Measurements from ENCODE around the gene TNFRSF8.
"Not testable (repeated sequence)": the region's sequence is repeated elsewhere in the genome, so short reads cannot be mapped to it uniquely, and the experiment has no call there.

The TNFRSF8 gene

DNA sequence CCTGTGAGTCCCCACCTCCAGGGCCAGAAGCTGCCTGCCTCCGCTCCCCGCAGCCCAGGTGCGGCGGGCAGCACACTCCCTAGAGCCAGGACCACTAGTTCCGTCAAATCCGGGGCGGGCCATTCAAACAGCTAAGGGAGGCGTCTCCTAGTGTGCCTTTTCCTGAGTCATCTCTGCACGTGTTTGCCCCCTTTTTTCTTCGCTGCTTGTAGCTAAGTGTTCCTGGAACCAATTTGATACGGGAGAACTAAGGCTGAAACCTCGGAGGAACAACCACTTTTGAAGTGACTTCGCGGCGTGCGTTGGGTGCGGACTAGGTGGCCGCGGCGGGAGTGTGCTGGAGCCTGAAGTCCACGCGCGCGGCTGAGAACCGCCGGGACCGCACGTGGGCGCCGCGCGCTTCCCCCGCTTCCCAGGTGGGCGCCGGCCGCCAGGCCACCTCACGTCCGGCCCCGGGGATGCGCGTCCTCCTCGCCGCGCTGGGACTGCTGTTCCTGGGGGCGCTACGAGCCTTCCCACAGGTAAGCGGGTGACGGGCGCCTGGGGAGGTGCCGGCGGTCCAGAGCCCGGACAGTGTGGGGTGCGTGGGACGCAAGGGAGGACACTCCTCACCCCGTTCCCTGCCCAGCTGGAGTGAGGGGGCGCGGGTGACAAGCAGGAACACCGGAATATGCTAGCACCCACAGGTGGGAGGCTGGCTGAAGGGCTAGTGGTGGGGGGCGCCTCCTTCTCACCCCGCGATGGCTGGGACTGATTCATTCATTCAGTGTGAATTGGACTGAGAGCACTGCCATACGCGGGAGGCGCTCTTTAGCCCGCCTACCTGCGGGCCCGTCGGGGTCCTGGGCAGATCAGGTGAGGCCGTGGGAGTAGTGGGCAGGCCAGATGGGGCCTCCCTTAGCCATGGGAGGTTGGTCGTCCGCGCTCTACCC lies at the start of gene TNFRSF8:
TSS of gene TNFRSF8 (plus strand) at position 163 of the 932 bp plus-strand sequence. CDS start at position 459, 296 bp downstream.
- peak in 1 of 2 experiments; percentile 28 for DNase-seq

GRCh38 chr1:12014141-12014991 lies 48.7 kb upstream of the TNFRSF8 start:
- DNase-seq: no peak

GRCh38 chr1:12015001-12015491 lies 48.1 kb upstream of the TNFRSF8 start:
- no peak for DNase-seq

- DNase-seq: no peak
Observed at GRCh38 chr1:12015499-12015898, 47.6 kb upstream of the TNFRSF8 start.

GRCh38 chr1:12016182-12016581 lies 46.9 kb upstream of the TNFRSF8 start:
- no peak for DNase-seq

DNA sequence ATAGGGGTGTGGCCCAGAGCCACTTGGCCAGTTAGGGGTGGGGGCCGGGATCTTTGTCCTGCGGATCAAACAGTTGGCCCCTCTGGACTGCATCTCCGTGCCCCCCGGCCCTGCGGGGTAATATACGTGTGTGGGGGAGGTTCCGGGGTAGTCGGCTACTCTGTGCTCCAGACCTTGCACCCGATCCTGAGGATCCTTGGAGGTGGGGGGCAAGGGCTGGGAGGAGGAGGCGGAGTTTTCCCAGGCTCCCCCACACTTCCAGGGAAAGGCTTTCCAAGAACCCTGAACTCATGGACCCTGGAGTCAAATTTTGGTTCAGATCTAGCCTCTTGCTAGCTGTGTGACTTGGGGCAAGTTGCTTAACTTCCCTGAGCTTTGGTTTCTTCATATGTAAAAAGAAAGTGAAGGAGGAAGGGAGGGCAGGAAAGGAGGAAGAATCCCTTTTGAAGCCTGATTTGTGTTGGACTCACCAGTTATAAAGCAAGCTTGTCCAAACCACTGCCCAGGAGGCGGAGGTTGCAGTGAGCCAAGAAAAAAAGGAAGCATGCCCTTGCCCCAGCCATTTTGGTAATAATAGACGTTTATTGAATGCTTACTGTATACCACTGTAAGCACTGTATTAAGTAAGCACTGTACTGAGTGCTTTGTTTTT lies 43.1 kb upstream of the TNFRSF8 start:
- DNase-seq: no peak

GRCh38 chr1:12021616-12022015 lies 41.5 kb upstream of the TNFRSF8 start:
- DNase-seq: no peak

DNA sequence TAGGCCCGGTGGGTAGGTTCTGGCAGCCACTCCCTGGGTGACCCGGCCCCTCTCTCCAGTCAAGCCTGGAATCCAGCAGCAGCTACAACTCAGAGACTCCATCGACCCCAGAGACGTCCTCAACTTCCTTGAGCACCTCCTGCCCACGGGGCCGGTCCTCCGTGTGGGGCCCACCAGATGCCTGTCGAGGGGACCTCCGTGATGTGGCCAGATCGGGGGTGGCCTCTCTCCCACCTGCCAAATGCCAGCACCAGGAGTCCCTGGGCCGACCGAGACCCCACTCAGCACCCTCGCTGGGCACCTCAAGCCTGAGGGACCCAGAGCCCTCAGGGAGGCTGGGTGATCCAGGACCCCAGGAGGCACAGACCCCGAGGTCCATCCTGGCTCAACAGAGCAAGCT lies 41.1 kb upstream of the TNFRSF8 start:
- no peak for DNase-seq

GRCh38 chr1:12026586-12026985 lies 36.5 kb upstream of the TNFRSF8 start:
- DNase-seq: no peak

- no peak for DNase-seq
Observed at GRCh38 chr1:12028248-12028647, 34.9 kb upstream of the TNFRSF8 start.

GRCh38 chr1:12028957-12029511 lies 34.1 kb upstream of the TNFRSF8 start:
- DNase-seq: no peak

- DNase-seq: no peak
Observed at GRCh38 chr1:12029720-12030339, 33.3 kb upstream of the TNFRSF8 start.

DNA sequence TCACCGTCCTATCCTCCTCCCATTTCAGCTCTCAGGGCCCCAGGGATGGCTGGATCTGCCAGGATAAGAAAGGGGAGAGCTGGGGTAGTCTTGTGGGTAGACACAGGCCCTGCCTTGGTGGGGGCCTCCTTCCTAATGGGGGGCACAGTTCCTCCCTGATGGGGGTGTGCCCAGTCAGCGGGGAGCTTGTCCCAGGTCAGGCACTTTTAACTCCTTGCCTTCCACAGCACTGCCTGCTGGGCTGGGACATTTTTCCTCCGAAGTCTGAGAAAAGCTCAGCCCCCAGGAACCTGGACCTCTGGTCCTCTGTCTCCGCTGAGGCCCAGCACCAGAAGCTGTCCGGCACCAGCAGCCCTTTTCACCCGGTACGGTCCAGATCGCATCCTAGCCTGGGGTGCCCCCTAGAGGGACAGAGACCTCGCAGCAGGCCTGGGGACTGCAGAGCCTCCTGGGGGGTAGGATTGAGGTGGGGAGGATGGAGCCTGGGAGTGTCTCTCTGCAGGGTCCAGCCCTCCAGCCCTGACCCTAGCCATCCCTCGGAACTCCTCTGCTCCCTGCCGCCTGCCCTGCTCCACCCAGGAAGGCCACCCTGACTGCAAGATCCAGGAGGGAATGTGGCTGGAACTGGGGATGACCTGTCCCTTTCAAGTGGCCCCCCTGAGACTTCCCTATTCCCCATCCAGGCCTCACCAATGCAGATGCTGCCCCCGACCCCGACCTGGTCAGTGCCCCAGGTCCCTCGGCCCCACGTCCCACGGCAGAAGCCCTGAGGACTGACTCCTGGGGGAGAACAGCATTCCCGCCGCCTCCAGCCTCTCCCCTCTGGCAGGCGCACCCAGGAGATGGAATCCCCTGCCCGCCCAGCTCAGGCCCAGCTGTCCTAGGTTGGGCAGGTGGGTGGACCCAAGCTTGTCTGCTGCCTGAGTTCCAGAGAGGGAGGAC lies 31.8 kb upstream of the TNFRSF8 start:
- peak in 1 of 2 experiments; percentile 22 for DNase-seq

- DNase-seq: no peak
Observed at GRCh38 chr1:12032161-12032621, 30.9 kb upstream of the TNFRSF8 start.

- not testable (repeated sequence) for DNase-seq
Observed at GRCh38 chr1:12033441-12033840, 29.7 kb upstream of the TNFRSF8 start.

- DNase-seq: no peak
Observed at GRCh38 chr1:12034381-12034801, 28.7 kb upstream of the TNFRSF8 start.

DNA sequence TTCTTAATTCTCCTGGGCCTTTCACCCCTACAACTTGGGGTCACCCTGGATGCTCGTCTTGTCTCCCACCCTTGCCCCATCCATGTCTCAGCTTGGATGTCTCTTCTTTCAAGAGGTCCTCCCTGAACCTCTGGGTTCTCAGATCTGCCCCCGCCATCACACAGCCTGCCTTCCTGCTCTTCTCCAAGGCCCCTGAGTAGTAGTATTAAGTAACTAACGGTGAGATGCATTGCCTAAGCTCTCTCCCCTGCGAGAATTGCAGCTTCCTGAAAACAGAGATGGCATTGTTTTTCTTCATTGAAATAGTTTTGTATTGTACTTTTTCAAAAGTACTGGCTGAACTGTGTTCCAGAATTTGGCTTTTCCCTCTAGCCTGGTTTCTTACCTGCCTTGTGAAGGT lies 27.8 kb upstream of the TNFRSF8 start:
- DNase-seq: no peak

- DNase-seq: no peak
Observed at GRCh38 chr1:12037486-12038355, 25.4 kb upstream of the TNFRSF8 start.

DNA sequence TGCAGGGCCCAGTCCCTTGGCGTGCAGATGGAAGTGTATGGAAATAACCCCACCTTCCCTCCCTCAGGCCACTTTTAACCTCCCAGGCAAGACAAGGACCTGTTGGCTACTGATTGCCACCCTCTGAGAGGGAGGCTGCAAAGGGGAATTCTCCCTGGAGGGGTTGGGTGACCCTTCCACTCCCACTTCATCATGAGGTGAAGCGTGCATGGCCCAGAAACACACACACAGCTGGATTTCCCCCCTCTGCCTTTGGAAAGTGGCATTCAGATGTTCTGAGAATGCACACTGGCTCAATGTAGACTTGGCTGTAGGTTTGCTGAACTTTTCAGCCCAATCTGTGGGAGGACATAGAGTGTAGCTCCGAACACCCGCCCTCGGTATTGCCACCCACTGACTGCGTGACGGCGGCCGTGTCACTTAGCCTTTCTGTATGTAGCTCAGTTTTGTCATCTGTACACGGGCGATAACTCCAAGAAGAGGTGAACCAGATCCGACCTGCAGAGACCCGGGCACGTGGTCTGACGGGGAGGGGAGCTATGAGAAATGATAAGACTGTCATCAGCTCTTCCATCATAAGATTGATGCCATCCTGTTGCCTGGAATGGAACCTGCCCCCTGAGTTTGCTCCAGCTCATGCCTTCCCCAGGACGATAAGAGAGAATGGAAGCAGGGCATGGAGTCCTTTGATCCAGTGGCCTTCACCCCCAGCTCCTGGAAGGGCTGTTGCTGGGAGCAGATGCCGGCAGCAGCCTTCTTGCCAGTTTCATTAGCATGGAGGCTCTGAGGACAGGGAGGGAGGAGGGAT lies 24.5 kb upstream of the TNFRSF8 start:
- no peak for DNase-seq

Measured in activated CD4-positive, alpha-beta T cell treated with anti-CD3 and anti-CD28 coated beads, Interleukin-2, amount 50 U/mL, for 4 hours (primary cell).